ENCODE measurements around the gene ISOC1. TPM values are rescaled to one million over a fixed set of nuclear protein-coding genes. Genes with fewer than 3 reads are reported as not detected.

The ISOC1 gene
- total RNA-seq, 1 experiment from 2014 or later: 24.9 TPM

GRCh38 chr5:129155876-129156275, 61.3 kb downstream of the ISOC1 start:
- no peak overlapping the region for H3K27ac Mint-ChIP-seq
- H3K36me3 Mint-ChIP-seq: peaks cover under 1% of the 10 kb centered on the region
- ChIA-PET POLR2A (interaction anchor here (0.6 kb wide), 1 partner anchor 283 kb away, joined by 4 read pairs; no protein-coding TSS in a partner anchor), CTCF (no interaction called here)
- H3K27me3 Mint-ChIP-seq (ENCODE audit: low read depth): no peaks in the 10 kb centered on the region
- TF ChIP-seq ATF6 (CRISPR knock-in tag; IDR thresholded peaks at IDR 0.05) (no peak), NFYB (CRISPR knock-in tag; conservative IDR thresholded peaks at IDR 0.05; ENCODE audit: low read depth) (no peak), NFATC4 (CRISPR knock-in tag; IDR thresholded peaks at IDR 0.05) (no peak), ZNF263 (CRISPR knock-in tag; IDR thresholded peaks at IDR 0.05; ENCODE audit: low read depth) (no peak), IRF1 (CRISPR knock-in tag; IDR thresholded peaks at IDR 0.05) (no peak), EMX1 (CRISPR knock-in tag; IDR thresholded peaks at IDR 0.05) (no peak), GRHL2 (CRISPR knock-in tag; IDR thresholded peaks at IDR 0.05; ENCODE audit: insufficient replicate concordance, severe bottlenecking) (no peak), CDX4 (CRISPR knock-in tag; IDR thresholded peaks at IDR 0.05; ENCODE audit: borderline replicate concordance) (no peak), TEAD4 (CRISPR knock-in tag; IDR thresholded peaks at IDR 0.05) (no peak), STAT6 (CRISPR knock-in tag; conservative IDR thresholded peaks at IDR 0.05; ENCODE audit: low read depth) (no peak), ZSCAN18 (CRISPR knock-in tag; IDR thresholded peaks at IDR 0.05) (no peak), TP53 (CRISPR knock-in tag; IDR thresholded peaks at IDR 0.05) (no peak), ZNF532 (CRISPR knock-in tag; IDR thresholded peaks at IDR 0.05; ENCODE audit: borderline replicate concordance) (no peak), SP1 (CRISPR knock-in tag; conservative IDR thresholded peaks at IDR 0.05) (no peak), HMGA2 (CRISPR knock-in tag; IDR thresholded peaks at IDR 0.05) (no peak), ZNF317 (CRISPR knock-in tag; IDR thresholded peaks at IDR 0.05; ENCODE audit: borderline replicate concordance, low read depth) (no peak), RELA (CRISPR knock-in tag; IDR thresholded peaks at IDR 0.05; ENCODE audit: borderline replicate concordance) (no peak)
- DNase-seq (ENCODE audit: low spot score) (no peak), ATAC-seq (no peak)
- H3K4me3 Mint-ChIP-seq: no peak overlapping the region
- peaks cover 10% of the 10 kb centered on the region for H3K9me3 Mint-ChIP-seq
- H3K4me1 Mint-ChIP-seq: no peaks in the 10 kb centered on the region
